ENCODE measurements around the gene KCNK17.

GRCh38 chr6:39302669-39303424 lies 11.4 kb downstream of the KCNK17 start:
- TF ChIP-seq CTCF (IDR thresholded peaks at IDR 0.05) (peak; percentile 77 to 97 (median 92)), POLR2AphosphoS5 (IDR thresholded peaks at IDR 0.05) (no peak), POLR2A (IDR thresholded peaks at IDR 0.05) (no peak)

Measured in upper lobe of left lung (tissue), 4 donors.